GM19240 (cell line): ENCODE measurements around the gene CCDC92B.
"Not testable (repeated sequence)": the region's sequence is repeated elsewhere in the genome, so short reads cannot be mapped to it uniquely, and the experiment has no call there.

Experiments
- DNase-seq: peaks from one replicate; pipeline ENCODE4 v3.0.0; 2011; ENCODE audit warnings: low spot score; ENCODE audit not compliant: insufficient read length

Gene CCDC92B

DNA sequence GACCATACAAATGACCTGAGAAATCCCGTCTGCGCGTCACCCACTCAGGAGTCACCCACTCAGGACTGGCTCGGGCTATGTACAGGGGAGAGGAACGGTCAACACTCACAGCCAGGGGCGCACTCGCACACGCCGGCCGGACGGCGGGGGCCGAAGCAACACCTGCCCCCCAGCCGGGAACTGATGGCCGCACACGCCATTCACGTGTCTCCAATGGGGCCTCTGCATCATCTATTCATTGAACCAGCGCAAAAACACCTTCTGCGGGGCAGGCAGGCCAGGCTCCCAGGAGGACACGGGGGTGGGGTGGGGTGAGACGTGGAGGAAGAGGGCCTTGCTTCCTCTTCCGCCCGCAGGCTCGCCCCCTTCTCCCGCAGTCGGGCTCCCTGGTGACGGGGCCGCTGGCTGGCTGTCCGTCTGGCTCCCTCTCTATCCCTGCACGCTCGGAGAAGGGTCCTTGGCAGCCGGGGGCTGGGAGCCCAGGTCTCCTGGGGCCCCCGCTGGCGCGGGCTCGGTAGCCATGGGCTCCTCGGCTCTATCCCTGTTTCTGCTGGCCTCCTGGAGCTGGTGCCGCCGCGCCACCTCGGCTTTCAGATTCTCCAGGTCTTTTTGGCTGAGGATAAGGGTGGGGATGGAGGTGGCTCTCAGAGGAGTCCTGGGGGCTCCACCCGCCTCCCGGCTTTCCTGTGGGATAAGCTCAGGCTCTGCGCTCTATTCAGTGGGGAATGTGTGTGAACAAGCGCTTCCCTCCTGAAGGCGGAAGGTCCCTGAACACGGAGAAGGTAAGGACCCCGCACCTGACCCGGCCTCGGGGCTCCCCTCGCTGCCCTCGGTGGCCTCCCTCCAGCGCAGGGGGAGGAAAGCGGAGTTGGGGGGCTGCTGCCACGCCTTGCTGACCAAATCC, 59.0 kb downstream of the CCDC92B start:
- peak; percentile 0 for DNase-seq

- no peak for DNase-seq
These were observed 59.9 kb downstream of the CCDC92B start for GRCh38 chr17:2689411-2690164.

- peak; percentile 1 for DNase-seq
These were observed 60.8 kb downstream of the CCDC92B start for GRCh38 chr17:2688351-2689342.

- DNase-seq = no peak
These were observed 62.4 kb downstream of the CCDC92B start for GRCh38 chr17:2687074-2687418.

DNA sequence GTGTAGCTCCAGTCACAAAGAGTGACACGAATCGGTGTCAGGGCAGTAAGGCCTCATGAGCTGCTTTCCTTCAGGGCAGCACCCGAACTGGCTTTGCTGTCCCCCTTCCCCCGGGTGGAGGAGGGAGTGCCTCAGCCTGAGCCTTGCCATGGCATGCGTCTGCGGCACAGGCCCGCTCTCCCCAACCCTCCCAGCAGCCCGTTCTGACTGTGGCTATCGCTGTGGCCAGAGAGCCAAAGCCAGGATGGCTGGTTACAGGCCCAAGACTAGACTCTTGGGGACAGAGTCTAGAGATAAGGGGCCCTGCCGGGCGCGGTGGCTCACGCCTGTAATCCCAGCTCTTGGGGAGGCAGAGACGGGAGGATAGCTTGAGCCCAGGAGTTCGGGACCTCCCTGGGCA, 63.8 kb downstream of the CCDC92B start:
- DNase-seq = no peak

DNA sequence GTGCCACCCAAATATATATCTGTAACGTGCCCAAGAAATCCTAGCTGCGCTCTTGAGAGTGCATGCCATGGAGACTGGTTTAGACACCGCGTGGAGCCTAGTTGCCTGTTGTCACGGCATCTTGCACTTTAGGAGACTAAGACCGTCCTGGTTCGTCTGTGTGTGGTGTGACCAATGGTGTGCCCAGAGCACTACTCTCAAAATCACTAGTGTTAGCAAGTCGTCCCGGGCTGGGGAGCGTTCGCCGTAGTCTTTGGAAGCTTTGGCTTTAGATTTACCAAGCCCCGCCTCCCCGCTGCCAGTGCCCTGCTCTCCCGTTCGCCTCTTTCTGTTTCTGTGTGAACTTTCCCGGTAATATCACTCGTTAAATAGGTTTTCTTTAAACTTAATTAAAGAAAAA, 64.9 kb downstream of the CCDC92B start:
- DNase-seq = no peak

DNA sequence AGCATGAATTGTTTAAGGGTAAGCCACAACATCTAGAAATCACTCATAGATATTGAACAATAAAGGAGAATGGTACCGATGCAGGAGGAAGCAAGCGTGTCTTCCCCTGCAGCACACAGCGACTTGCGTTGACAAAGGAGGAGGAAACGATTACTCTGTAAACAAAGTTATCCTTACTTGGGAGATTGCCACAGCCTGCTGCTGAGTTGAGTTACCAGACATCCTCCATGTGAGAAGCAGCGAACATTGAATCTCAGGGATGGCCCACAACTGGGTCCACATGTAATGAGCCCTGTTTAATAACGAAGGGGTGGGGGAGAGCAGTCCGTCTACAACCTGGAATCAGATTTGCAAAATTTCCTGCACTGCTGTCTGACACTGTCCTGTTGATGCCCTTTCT, 65.5 kb downstream of the CCDC92B start:
- no peak for DNase-seq

DNA sequence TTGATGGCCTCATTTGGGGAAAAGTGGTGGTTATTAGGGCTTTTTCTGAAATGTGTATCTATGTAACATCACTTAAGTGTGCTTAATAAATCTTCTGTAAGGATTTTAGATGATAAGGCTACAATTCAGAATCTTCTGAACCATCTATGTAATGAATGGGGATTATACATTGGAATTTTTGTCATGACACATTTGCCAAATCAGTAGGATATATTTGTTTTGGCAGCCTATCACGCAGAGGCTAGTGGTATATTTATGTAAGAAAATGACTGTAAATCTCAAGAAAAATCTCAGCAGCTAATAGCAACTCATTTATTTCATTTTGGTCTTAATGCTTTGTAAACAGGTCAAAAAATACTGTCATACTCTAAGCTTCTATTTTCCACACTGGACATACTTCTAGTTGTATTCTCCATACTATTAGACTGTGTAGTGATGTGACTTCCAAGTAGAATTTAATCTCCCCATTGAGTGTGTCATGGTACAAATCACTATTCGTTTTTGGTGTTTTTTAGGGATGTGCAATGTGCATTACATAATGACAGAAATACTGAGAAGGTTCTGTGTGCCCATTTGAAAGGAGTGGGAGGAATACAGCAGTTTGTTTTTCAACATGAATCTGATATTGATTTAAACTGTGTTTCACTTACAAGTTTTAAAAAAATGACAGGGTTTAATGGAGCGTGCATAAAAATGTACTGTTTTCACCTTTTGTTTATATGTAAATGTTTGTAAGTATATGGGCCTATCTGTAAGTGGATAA, 67.1 kb downstream of the CCDC92B start:
- no peak for DNase-seq

- no peak for DNase-seq
These were observed 67.8 kb downstream of the CCDC92B start for GRCh38 chr17:2681650-2682049.

GRCh38 chr17:2680961-2681360, 68.5 kb downstream of the CCDC92B start:
- no peak for DNase-seq

GRCh38 chr17:2679247-2679646, 70.2 kb downstream of the CCDC92B start:
- DNase-seq = not testable (repeated sequence)
